HK-2 (cell line): Measurements from ENCODE around the gene ATXN7L3.

Experiments used
- DNase-seq: peaks from one replicate; pipeline ENCODE4 v3.0.0-alpha.2; 2018; ENCODE audit not compliant: unreplicated experiment

The ATXN7L3 gene

DNA sequence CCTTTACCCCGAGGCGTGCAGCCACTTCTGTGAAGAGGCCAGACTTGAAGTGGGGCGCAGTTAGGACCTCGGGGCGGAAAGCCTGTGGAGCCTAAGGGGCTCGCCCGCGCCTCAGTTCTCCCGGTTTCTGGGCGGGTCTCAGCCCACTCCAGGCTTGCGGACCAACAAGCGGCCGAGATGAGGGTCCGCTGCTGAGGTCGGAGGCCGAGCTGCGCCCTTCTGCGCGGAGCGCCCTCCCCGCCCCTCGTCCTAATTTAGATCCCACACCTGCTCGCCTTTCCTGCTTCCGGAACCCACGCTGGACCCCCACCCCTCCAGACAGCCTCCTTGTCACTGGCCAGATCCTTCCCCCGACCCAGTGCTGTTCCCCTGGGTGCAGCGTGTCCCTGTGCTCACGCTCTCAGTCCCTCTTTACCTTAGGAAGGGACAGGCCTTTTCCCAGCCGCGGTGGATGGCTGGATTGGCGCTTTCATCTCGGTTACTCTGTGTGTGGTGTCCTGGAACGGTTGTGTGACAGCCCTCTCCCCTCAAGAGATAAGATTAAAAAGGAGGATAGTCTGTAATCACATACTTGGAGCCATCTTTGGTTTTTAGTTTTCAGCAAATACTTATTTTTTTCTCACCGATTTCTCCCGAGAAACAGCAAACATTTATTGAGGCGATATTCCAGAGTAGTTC lies 933 bp upstream of the ATXN7L3 start:
- DNase-seq, result no peak

DNA sequence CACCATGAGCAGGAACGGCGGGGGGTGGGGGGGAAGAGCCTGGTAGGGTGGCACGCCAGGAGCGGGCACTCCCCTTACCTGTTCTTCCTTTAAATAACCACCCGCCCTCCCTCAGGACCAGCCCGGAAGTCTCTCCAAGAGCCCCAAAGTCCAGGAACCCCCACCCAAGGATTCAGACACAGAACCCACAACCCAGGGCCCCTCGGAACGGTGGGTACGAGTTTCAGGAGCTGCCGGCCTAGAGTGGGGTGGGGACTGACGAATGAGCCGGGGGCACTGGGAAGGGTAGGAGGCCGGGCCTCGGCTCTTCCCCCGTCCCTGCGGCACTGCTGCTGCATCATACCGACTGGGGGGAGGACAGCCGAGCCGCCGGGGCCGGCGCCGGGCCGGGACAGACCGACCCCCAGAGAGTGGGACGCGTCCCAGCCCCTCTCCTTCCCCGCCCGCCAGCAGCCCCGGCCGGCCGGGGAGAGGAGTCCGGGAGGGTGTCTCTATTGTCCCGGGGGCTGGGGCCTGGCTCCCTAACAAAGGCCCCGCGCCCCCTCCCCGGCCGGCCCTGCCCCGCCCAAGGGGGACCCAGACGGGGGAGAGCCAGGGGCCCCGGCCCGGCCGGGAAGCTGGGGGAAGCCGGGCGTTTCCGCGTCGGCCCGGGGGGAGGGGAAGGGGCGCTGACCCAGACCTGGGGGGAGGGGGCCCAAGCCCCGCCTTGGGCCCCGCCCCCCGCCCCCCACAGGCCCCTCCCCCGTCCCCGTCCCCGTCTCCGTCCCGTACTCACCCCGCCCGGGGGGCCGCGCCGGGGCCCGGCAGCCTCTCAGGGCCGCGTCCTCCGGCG lies 747 bp downstream of the ATXN7L3 start:
- DNase-seq, result peak; percentile 70

DNA sequence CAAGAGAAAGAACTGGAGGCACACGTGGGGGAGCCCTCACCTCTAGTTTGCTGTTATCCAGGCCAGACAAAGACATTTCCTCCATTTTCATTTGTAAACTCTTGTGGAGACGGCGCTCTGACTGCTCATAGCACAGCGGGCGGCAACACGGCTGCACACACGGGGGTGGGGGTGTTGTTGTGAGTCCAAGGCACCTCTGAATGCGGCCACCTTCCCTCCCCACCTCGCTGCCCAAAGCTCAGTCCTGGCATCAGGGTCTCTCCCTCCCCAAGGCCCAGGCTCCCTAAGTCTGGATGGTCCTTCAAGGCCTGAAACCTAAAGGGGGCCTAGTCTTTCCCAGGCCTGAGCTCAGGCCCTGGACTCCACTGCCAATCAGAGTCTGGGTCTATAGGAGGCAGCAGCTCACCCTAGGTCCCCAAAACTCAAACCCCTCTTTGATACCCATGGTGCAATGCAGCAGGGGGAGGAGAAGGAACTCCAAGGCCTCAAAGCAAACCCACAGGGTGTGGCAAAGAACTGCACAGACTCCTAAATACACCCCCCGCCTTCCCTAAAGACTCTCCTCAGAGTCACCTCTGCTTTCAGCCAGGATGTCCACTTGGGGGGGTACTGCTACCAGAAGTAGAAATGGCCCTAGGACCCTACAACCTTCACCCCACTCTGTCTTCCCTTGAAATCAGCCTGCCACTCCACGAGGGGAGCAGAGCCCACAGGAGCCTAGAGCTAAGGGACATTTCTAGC lies 1.5 kb downstream of the ATXN7L3 start:
- DNase-seq, result no peak

- DNase-seq, result no peak
Observed at GRCh38 chr17:44197107-44197506, 2.6 kb downstream of the ATXN7L3 start.

- no peak for DNase-seq
Observed at GRCh38 chr17:44193326-44194084, 6.2 kb downstream of the ATXN7L3 start.

DNA sequence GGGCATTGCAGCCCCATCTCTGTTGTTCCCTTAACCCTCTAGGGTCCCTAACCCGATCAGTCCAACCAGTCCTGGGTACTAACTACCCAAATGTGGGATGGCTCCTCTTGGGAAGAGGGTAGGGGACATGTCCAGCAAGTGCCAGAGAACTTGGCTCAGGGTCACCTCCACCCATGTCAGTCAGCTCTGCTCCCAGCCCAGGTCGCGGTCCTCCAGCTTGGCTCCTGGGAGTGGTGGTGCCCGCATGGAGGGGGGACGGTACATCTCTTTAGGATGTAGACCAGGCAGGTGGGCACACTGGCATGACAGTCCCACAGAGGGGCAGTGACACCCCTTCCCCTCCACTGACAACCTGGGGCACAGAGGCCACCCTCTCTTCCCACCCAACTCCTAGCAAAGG lies 6.9 kb downstream of the ATXN7L3 start:
- DNase-seq, result no peak

- no peak for DNase-seq
Observed at GRCh38 chr17:44191941-44192496, 7.7 kb downstream of the ATXN7L3 start.

DNA sequence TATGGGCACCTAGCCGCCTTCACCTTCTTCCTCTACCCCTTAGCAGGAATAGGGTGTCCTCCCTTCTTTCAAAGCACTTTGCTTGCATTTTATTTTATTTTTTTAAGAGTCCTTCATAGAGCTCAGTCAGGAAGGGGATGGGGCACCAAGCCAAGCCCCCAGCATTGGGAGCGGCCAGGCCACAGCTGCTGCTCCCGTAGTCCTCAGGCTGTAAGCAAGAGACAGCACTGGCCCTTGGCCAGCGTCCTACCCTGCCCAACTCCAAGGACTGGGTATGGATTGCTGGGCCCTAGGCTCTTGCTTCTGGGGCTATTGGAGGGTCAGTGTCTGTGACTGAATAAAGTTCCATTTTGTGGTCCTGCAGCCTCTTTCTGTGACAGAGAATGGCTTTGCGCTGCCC lies 8.3 kb downstream of the ATXN7L3 start:
- no peak for DNase-seq

DNA sequence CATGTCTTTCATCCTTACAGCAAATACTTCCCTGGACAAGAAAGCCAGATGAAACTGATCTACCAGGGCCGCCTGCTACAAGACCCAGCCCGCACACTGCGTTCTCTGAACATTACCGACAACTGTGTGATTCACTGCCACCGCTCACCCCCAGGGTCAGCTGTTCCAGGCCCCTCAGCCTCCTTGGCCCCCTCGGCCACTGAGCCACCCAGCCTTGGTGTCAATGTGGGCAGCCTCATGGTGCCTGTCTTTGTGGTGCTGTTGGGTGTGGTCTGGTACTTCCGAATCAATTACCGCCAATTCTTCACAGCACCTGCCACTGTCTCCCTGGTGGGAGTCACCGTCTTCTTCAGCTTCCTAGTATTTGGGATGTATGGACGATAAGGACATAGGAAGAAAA lies 9.2 kb downstream of the ATXN7L3 start:
- DNase-seq, result no peak

- DNase-seq, result no peak
Observed at GRCh38 chr17:44188576-44189403, 10.9 kb downstream of the ATXN7L3 start.

DNA sequence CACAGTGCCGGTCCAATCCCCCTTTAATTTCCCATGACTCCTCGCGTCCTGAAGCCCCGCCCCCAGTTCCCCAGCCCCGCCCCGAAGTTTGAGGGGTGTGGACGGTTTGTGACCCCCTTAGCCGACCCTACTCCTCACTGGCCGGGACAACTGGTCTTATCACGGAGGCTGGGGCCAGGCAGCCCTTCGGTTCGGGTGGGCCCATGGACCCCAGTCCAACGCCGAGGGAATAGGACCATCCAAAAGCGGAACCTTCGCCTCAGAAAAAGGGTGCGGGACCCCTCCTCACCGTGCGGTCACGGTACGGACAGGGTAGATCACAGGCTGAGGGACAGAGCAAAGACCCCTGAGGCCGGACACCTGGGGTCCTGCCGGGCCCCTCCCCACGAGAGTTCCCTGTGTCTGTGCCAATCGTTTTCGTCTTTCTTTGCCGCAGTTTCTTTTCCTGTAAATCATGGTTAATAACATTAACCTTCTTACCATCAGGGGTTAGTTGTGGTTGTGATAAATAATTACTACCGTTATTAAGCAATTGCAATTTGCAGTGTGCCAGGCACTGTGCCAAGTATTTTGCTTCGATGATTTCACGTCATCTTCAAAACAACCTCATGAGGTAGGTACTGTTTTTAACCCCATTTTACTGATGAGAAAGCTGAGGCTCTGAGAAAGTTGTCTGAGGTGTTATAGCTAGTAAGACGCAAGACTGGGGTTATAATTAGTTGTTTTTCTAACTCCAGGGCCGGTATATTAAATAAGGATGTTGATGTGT lies 12.4 kb downstream of the ATXN7L3 start:
- DNase-seq, result no peak

GRCh38 chr17:44186307-44187130 lies 13.2 kb downstream of the ATXN7L3 start, which contains the start of gene TMUB2:
TMUB2 (plus strand) TSS chr17:44186972; CDS start chr17:44187709, 737 bp downstream.
- DNase-seq, result peak; percentile 99

- no peak for DNase-seq
Observed at GRCh38 chr17:44184212-44184810, 15.4 kb downstream of the ATXN7L3 start.

GRCh38 chr17:44183024-44183423 lies 16.7 kb downstream of the ATXN7L3 start:
- DNase-seq, result no peak

GRCh38 chr17:44178133-44178532 lies 21.6 kb downstream of the ATXN7L3 start:
- no peak for DNase-seq

GRCh38 chr17:44177640-44178039 lies 22.0 kb downstream of the ATXN7L3 start:
- no peak for DNase-seq

- no peak for DNase-seq
Observed at GRCh38 chr17:44176671-44177501, 22.8 kb downstream of the ATXN7L3 start.

DNA sequence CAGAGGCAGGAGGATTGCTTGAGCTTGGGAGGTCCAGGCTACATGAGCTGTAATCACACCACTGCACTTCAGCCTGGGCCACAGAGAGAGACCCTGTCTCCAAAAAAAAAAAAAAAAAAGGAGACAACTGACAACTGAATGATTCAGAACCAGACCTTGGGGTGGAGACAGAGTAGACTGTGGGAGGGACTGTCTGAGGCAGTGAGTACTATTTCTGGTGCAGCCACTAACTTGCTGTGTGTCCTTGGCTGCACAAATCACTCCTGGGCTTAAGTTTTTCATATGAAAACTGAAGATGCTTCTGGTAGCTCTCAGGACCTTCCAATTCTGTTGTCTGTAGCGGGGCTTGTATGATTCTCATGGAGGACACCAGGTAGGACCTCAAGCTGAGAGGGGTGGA lies 23.4 kb downstream of the ATXN7L3 start:
- DNase-seq, result no peak
